Lung (tissue), 12 donors: ENCODE measurements around the gene RACGAP1. TPM values are rescaled to one million over a fixed set of nuclear protein-coding genes. Genes with fewer than 3 reads are reported as not detected.

Experiments used
- ATAC-seq: fragments of 200-7000 bp; cut with Tn5 transposase; one replicate; pipeline ENCODE4 v1.9.1; 2020; ENCODE audit warnings: moderate number of reproducible peaks; ENCODE audit not compliant: insufficient read depth, low FRiP score
- DNase-seq, 3 donors: peaks; one replicate each; pipeline ENCODE4 v3.0.0-alpha.2; 2013 to 2017
- H3K27ac ChIP-seq, 2 donors: one replicate each; pipeline ENCODE4 v1.5.1; 2013; ENCODE audit warnings: mild to moderate bottlenecking in 2 of 2, moderate library complexity in 2 of 2, control low read depth in 1 of 2, inconsistent platforms in 1 of 2, low read depth in 1 of 2, low read length in 1 of 2
- H3K27me3 ChIP-seq, 3 donors: one replicate each; pipeline ENCODE4 v1.5.1; 2013; ENCODE audit warnings: low read length in 2 of 3; ENCODE audit not compliant: control insufficient read depth in 3 of 3, insufficient read depth in 3 of 3
- H3K36me3 ChIP-seq, 4 donors: one replicate each; pipeline ENCODE4 v1.5.1; 2013; ENCODE audit warnings: low read length in 4 of 4, mild to moderate bottlenecking in 1 of 4, moderate library complexity in 1 of 4; ENCODE audit not compliant: control insufficient read depth in 4 of 4, insufficient read depth in 4 of 4
- H3K4me1 ChIP-seq, 5 donors: one replicate each; pipeline ENCODE4 v1.5.1; 2013; ENCODE audit warnings: low read length in 5 of 5, mild to moderate bottlenecking in 2 of 5, moderate library complexity in 1 of 5; ENCODE audit not compliant: control insufficient read depth in 5 of 5, insufficient read depth in 5 of 5
- H3K4me3 ChIP-seq: one replicate; pipeline ENCODE4 v1.5.1; 2013; ENCODE audit warnings: mild to moderate bottlenecking, control low read depth, moderate library complexity
- H3K9ac ChIP-seq, 2 donors: one replicate each; pipeline ENCODE4 v1.5.1; 2013; ENCODE audit warnings: low read length in 2 of 2, control low read depth in 1 of 2; ENCODE audit not compliant: insufficient read depth in 1 of 2
- H3K9me3 ChIP-seq, 4 donors: one replicate each; pipeline ENCODE4 v1.5.1; 2013; ENCODE audit warnings: low read length in 3 of 4, mild to moderate bottlenecking in 1 of 4, moderate library complexity in 1 of 4; ENCODE audit not compliant: control insufficient read depth in 4 of 4, insufficient read depth in 3 of 4
- CTCF ChIP-seq: IDR thresholded peaks from 2 replicates; pipeline ENCODE4 v1.5.1; 2012; ENCODE audit warnings: mild to moderate bottlenecking; ENCODE audit errors: control extremely low read depth, extremely low read depth
- WGBS, 2 donors: extraction: QIAGEN DNeasy Blood & Tissue Kit; methylation state at CpG; one replicate each; pipeline ENCODE4 v1.1.7; 2013; 5-methylcytosine and 5-hydroxymethylcytosine counted together
- polyA plus RNA-seq, 2 donors: library from polyadenylated mRNA; stranded (reverse); fragments of 200-250 nt; gene quantifications; one replicate each; pipeline ENCODE4 v1.2.1, GENCODE V29; 2013
- total RNA-seq, 2 donors: library from RNA; depleted of rRNA in 1 of 2; stranded (reverse); fragments of >200 nt in 1 of 2; gene quantifications; one replicate each; pipeline ENCODE4 v1.2.1, GENCODE V29; 2014 to 2021
- donor health status: control.
- donor health status: control.
- donor health status: Bipolar disorder and iron deficiency.
- donor health status: healthy.
- donor health status: DM: yes; HTN: yes; CAD: no.

Gene RACGAP1
- total and polyA plus RNA-seq, 4 donors: 3.8 to 26.8 (median 10.2) TPM

DNA sequence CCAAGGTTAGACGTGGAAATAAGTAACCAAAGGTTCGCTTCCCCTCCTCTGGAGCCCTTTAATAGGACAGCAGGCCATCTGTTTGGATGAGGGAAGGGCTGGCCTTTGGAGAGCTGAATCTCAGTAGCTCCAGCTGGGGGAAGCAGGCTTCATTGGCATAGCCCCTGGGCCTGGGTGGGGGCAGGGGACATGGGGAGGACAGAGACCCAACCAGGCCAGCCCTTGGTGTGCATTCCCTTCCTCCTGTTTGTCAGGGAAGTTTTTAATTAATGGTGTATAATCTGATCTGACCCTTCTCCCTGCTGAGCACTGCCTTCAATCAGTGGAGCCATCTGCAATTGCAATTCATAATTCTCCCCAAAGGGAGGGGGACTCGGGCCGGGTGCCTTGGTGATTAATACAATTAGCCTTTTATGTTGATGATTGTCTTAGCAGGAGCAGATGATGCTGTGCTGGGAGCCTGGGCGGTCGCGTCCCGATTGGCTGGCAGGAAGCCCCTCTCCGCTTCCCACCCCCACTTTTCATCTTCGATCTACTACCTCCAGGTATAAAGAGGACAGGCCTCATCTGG, 46.2 kb downstream of the RACGAP1 start:
- 90 to 92% methylated on average over 10 of the region's 10 CpGs for WGBS, 2 donors
- Histone ChIP-seq H3K4me1 (peaks cover 2 to 18% (median 4%) of the 10 kb centered on the region in 5 donors), H3K4me3 (no peak overlapping the region), H3K27me3 (no peaks in the 10 kb centered on the region), H3K9me3 (no peaks in the 10 kb centered on the region), H3K36me3 (no peaks in the 10 kb centered on the region), H3K9ac (no peak overlapping the region), H3K27ac (no peak overlapping the region)
- no peak for DNase-seq
- ATAC-seq: no peak
- no peak for TF ChIP-seq CTCF

DNA sequence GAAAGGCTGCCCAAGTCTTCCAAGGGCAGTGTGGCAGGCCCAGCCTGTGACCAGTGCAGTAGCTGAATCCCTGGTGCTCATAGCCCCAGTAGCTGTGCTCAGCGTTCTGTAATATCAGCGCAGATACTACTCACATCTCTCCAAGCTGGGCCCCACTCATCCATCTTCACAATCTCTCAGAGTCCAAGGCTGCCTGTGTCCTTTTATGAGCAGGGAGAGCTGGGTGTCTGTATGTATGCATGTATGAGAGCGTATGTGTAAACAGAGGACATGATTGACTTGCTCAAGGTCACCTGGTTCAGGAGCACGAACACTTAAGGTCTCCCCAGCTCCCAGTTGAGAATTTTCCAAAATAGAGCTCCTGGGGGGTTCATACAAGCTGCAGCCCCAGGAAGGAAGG, 47.2 kb downstream of the RACGAP1 start:
- H3K4me1 ChIP-seq: peaks cover 0 to 10% (median 0%) of the 10 kb centered on the region in 5 donors
- H3K4me3 ChIP-seq: no peak overlapping the region
- H3K27me3 ChIP-seq: no peaks in the 10 kb centered on the region
- 85 to 87% methylated on average over 4 of the region's 4 CpGs for WGBS, 2 donors
- TF ChIP-seq CTCF: no peak
- no peaks in the 10 kb centered on the region for H3K36me3 ChIP-seq
- DNase-seq (no peak), ATAC-seq (no peak)
- no peaks in the 10 kb centered on the region for H3K9me3 ChIP-seq
- H3K27ac ChIP-seq: no peak overlapping the region
- no peak overlapping the region for H3K9ac ChIP-seq

DNA sequence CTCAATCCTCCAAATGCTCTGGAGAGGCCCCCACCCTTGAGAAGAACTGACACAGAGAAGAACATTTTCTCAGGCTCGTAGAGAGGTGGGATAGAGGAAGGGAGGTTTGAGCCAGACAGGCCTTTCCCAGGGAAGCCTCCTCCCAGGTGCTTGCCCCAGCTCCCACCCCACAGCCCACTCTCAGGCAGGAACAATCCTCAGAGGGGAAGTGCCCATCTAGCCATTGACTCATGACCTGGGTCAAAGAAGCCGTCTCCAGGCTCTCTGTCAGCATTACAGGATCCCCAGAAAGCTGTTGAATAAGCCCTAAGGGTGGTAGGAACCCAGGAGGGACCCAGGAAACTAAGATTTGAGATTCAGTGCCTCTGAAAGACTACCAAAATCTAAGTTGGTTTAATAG, 48.7 kb downstream of the RACGAP1 start:
- 80 to 83% methylated on average over 2 of the region's 2 CpGs for WGBS, 2 donors
- Histone ChIP-seq H3K27ac (no peak overlapping the region), H3K4me1 (peaks cover 0 to 10% (median 0%) of the 10 kb centered on the region in 5 donors), H3K4me3 (no peak overlapping the region), H3K36me3 (no peaks in the 10 kb centered on the region), H3K9ac (no peak overlapping the region), H3K27me3 (peaks cover 0 to 2% (median 0%) of the 10 kb centered on the region in 3 donors), H3K9me3 (no peaks in the 10 kb centered on the region)
- TF ChIP-seq CTCF: no peak
- DNase-seq (no peak), ATAC-seq (no peak)

GRCh38 chr12:49975318-49975761, 50.0 kb downstream of the RACGAP1 start:
- no peaks in the 10 kb centered on the region for H3K9me3 ChIP-seq
- peaks cover 0 to 10% (median 0%) of the 10 kb centered on the region in 5 donors for H3K4me1 ChIP-seq
- ATAC-seq (no peak), DNase-seq (no peak)
- peak overlapping the region in 1 of 2 donors; percentile 32 for H3K9ac ChIP-seq
- no peak overlapping the region for H3K4me3 ChIP-seq
- no peak overlapping the region for H3K27ac ChIP-seq
- H3K36me3 ChIP-seq: no peaks in the 10 kb centered on the region
- peaks cover 0 to 11% (median 0%) of the 10 kb centered on the region in 3 donors for H3K27me3 ChIP-seq
- 70 to 76% methylated on average over 17 of the region's 17 CpGs for WGBS, 2 donors
- no peak for TF ChIP-seq CTCF
